GM18517 (cell line): ENCODE data around the gene RASSF5.
A peak's percentile ranks its signal among the peaks of the same experiment; 100 is the strongest.

ENCODE experiments used
- ATAC-seq: cut with Tn5 transposase; IDR thresholded peaks from one replicate; pipeline ENCODE4 v1.9.1; 2021; ENCODE audit warnings: mild to moderate bottlenecking, moderate library complexity; ENCODE audit not compliant: unreplicated experiment

Gene RASSF5, protein sequence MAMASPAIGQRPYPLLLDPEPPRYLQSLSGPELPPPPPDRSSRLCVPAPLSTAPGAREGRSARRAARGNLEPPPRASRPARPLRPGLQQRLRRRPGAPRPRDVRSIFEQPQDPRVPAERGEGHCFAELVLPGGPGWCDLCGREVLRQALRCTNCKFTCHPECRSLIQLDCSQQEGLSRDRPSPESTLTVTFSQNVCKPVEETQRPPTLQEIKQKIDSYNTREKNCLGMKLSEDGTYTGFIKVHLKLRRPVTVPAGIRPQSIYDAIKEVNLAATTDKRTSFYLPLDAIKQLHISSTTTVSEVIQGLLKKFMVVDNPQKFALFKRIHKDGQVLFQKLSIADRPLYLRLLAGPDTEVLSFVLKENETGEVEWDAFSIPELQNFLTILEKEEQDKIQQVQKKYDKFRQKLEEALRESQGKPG

DNA sequence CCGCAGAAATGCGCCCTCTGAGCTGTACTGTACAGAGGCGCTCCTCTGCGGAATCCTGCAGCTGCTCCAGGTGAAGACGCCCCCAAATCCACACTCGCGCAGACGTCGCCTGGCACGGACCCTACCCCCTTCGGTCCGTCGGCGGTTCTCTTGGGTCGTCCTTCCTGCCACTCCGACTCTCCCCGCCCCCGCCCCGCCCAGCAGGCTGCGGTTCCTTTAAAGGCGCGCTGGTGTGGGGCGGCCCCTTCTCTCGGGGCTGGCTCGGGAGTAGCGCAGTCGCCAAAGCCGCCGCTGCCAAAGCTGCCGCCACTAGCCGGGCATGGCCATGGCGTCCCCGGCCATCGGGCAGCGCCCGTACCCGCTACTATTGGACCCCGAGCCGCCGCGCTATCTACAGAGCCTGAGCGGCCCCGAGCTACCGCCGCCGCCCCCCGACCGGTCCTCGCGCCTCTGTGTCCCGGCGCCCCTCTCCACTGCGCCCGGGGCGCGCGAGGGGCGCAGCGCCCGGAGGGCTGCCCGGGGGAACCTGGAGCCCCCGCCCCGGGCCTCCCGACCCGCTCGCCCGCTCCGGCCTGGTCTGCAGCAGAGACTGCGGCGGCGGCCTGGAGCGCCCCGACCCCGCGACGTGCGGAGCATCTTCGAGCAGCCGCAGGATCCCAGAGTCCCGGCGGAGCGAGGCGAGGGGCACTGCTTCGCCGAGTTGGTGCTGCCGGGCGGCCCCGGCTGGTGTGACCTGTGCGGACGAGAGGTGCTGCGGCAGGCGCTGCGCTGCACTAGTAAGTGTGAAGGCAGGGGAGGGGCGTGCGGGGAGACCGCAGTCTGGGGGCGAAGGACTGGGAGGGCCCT, at the start of gene RASSF5:
Gene RASSF5 (plus strand): TSS at position 248 of the 846 bp plus-strand sequence. CDS start 72 bp downstream, at position 320.
- ATAC-seq, result peak; percentile 51

DNA sequence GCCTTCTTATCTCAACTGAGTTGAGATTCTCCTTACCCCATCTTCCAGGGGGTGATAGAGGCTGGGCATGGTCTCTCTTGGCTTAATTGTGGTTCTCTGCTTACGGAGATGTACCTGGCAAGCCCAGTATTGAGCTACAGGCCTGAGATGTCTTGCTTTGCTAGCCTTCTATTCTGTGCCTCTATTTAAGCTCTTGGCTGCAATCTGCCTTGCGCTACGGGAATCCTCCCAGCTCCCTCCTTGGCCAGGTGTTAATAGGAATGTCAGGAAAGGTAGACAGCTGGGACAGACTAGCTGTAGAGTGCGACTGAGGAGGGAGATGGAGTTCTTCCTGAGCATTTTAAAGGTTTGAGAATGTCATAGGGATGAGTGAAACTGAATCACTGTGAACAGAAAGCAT, 47.6 kb upstream of the RASSF5 start:
- ATAC-seq, result no peak

DNA sequence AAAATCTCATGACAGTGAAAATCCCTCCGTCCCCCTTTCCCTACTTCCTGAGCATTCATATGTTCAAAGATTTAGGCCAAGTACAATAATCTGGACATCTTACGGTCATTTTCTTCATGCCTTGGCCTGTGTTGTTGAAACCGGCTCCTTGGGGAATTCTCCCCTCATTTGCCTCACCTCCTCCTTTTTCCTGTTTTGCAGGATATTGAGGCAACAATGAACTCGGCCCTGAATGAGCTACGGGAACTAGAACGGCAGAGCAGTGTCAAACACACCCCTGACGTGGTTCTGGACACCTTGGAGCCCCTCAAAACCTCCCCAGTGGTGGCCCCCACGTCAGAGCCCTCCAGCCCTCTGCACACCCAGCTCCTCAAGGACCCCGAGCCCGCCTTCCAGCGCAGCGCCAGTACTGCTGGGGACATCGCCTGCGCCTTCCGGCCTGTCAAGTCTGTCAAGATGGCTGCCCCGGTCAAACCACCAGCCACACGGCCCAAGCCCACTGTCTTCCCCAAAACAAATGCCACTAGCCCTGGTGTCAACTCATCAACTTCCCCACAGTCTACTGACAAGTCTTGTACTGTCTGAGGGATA, 46.4 kb upstream of the RASSF5 start:
- no peak for ATAC-seq

DNA sequence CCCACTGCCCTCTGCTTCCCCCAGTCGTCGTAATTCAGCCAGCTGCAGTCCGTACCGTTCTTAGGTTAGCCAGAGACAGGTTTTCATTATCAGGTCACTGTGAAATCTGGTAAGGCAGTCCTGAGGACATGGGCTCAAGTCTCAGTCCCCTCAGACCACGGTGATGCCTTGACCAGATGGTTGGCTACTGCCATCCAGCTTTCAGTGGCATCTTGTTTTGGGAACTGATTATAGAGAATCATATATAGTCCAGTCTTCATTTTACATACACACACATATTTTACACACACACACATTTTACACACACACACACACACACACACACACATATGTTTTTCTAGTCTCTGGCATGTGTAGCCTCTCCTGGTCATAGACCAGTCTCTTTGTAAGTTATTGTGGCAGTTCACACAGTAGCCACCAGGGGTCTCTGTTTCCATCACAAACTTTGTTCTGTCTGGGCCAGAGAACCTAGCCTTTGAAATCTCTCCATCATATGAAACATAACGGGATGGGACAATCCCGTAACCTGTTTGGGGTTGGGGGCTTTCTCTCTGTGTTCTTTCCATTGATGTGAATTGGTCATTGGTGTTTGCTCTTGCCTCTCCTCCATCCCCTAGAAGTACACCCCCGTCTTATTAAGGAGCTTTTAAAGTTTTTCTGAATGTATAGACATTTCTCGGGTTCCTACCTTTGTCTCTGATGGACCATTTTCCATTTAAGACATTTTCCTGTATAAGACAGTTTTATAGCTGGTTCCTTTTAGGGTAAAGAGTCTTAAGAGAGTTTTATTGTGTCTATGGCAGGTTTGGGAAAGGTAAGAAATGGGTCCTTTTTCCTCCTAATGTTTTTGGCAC, 45.5 kb upstream of the RASSF5 start:
- no peak for ATAC-seq

DNA sequence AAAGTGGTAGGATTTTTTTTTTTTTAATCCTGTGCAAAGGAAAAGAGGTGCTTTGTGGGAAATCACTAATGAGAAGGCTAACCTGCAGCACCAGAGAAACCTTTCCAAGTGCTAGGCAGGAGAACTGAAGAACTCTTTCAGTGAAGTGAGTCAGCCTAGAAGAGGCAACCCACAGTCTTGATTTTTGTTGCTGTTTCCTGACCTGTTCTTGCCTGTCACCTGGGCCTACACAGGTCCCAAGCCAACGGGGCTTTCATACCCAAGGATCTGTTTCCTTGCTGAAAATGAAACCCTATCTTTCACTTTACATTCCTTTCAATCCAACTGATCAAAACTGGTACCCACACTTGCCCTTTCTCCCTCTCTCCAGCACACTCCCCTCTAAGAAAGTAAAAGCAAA, 44.2 kb upstream of the RASSF5 start:
- ATAC-seq, result no peak

DNA sequence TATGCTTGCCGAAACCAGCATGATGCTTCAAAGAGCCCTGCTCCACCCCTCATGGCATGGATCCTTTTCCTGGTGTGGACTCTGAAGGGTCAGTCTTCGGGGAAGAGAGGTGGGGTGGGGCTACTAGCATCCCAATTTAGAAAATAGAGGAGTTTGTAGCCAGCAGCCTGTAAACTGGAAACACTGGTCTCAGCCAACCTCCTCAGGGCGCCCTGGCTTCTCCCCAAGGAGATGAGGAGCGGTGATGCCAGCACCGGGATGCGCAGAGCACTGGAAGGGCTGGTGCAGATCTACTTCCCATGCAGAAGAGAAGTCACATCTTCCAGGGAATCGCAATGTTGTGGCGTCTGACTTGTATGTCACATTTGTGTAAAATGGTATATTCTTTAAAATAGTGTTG, 43.4 kb upstream of the RASSF5 start:
- ATAC-seq, result no peak

DNA sequence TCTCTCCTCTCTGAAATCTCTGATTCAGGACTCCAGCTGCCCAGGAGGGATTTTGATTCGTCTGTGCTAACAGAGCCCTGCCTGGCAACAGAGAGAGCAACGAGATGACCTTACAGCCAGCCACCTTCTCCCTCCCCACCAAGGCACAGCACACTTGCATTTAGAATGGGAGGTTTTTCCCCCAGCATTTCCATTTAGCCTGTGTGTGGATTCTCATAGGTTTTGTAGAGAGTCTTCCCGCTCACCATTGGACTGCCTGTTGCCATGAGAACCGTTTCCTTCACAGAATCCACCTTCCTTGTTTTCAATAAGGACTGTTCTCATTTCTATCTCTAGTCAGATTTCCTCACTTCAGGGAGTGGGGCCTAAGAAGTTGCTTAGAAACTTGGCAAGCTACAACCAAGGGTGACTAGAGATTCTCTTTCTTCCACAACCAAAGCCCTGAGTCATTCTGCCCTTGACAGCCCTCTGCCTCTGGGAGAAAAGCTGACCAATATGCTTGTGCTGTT, 42.8 kb upstream of the RASSF5 start:
- no peak for ATAC-seq

DNA sequence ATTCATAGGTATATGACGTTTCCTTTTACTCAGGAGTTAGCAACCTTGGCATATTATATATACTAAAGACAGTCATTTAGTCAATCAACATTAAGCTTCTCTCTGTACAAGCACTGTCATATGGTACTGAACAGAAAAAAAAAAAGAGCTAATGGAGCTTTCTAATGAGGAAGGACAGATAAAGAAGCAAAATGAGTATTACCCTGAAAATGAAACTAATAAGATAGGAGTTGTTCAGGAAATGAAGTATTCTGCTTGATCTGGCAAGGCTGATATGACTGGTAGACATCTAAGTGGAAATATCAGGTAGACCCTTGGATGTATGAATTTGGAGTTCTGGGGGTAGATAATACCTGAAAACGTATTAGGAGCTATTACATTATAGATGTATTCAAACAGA, 41.4 kb upstream of the RASSF5 start:
- no peak for ATAC-seq

DNA sequence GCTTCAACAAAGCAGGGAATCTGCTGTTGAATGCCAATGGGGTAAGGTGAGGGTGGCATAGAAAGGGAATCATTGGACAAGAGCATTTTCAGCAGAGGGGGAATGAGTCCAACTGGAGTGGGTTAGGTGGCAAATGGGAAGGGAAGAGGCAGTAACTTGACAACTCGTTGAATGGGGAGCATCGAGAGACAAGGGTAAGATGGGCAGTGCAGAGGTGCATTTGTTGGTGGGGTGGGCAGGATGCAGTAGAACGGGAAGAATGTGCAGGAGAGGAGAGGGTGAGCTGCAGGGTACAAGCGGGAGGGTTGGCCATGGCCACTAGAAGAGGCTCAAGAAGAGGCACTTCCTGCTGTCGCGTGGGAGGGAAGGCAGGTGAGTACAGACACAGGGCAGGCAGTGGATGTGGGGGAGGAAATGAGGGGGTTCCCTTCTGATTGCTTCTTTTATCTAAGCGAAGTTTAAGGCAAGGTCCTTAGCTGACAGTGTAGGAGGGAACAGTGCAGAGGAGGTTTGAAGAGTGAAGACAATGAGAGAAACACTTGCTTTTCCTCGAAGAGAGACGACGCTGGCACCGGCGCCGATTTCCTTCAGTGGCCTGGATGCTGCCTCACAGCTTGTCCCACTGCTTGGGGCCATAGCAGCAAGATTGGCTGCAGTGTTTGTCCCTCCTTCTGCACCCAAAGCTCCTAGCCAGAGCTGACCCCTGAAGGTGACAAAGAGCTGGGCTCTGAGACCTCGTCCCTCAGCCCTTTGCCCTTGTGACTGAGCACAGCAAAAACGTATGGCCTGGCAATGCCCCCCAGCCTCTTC, 40.3 kb upstream of the RASSF5 start:
- no peak for ATAC-seq

DNA sequence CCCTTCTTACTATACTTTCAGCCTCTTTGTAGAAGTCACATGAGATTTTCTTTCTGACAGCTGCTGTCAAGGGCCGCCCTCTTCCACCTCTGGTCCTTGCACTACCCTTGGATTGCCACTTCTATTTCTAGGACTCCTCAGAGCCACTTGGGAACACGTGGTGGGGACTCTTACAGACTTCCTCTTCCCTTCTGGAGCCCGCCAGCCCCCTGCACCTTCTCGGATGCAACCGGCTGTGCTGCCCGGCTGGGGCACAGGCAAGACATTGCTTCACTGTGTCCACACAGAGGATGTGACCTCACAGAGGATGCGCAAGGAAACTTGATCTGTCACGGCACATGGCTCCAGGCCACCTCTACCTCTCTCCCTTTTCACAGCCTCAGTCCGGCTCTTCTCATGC, 39.4 kb upstream of the RASSF5 start:
- ATAC-seq, result no peak

DNA sequence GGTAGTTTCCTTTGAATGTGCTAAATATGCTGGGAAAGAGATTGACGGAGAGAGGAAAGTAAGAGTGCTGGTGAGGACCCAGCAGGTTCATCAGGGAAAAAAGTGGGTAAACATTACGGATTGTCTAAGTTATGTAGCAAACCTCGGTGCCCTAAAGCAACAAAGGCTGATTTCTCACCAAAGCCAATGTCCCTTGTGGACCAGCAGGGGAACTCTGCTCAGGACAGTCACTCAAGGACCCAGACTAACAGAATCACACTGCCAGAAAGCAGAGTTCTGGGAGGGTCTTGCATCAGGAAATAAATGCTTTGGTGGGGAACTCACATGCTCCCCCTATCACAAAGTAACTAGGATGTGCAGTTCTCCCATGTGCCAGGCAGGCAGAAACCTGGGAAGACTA, 38.8 kb upstream of the RASSF5 start:
- ATAC-seq, result no peak

DNA sequence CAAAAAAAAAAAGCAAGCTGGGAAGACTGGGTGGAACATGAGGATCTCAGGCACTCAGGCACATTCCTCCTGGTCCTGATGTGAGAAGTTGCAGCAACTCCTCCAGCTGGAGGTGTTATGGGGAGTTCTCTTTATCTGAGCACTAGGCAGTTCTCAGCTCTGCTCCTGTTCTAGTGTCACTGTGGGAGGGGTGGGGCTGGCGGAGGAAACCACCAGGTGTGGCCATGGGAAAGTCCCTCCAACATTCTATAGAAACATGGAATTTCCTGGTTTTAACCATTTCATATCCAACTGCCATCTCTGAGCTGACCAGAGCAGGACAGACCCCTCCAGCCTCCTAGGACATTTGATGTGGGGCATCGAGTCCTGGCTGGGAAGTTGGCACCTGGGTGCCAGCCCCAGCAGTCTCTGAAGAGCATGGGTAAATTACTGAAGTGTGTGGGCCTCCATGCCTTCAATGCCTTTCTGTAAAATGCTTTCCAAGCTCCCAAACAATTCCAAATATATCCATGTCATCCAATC, 37.9 kb upstream of the RASSF5 start:
- no peak for ATAC-seq

DNA sequence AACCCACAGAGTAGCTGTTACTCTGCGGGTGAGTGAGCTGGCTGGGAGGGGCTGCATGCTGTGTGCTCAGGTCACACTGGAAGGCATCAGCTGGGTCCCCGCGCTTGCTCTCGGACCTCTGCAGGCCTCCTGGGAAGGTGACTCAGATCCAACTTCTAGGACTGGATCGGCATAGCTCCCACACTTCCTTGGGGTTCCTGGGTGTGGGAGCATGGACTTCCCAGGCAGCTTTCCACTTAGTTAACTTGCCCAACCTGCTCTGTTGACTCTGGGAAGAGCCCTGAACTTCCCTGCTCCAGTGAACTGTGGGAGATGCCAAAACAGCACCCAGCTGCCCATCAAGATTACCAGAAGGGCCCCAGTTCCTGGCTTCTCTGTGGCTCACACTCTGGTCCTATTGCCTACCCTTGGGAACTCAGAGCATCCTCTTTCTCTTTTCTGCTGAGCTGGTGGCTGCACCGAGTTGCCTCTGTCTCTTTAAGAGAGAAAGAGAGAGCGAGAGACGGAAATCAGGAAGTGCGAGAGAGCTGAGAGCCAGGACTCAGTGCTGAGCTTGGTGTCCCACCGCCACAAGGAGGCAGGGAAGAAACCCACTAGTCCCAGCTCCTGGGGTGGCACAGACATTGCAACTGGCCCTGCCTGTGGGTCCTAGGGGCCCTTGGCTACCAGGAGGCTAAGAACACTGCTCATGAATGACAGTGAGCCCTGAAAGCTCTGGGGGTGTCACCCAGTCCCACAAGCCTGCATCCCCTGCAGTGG, 37.2 kb upstream of the RASSF5 start, which contains the start of gene IKBKE:
Gene IKBKE (plus strand): TSS at position 544 of the 759 bp plus-strand sequence. CDS start 2,752 bp downstream, outside the sequence.
- peak; percentile 60 for ATAC-seq

DNA sequence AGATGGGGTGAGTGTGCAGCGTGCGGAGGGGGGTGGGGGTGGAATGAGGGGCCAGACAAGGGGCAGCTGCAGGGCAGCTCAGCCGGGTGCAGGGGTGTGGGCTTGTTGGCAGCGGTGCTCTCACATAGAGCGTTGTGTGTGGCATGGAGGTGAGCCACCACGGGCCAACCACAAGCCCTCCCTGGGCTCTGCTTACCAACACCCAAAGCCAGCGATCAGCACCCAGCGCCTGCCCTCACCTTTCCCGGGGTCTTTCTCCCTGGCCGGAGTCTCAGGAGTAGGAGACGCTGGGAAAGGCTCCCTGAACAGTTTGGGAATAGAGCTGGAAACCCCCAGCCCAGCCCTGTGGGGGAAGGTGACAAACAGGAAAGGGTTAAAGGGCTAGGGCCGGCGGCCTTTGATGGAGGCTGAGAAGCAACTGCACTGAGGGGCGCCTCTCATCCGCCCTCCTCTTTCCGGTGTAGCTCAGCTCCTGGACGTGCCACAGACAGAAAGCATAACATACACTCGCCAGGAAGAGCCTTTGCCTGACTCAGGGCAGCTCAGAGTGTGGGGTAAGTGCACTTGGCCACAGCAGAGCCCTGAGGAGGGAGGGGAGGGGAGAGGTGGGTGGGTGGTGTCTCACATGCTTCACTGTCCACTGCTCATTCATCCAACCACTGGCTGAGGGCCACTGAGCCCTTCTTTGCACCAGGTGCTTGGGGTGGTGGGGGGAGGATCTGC, 36.5 kb upstream of the RASSF5 start:
- ATAC-seq, result peak; percentile 12

DNA sequence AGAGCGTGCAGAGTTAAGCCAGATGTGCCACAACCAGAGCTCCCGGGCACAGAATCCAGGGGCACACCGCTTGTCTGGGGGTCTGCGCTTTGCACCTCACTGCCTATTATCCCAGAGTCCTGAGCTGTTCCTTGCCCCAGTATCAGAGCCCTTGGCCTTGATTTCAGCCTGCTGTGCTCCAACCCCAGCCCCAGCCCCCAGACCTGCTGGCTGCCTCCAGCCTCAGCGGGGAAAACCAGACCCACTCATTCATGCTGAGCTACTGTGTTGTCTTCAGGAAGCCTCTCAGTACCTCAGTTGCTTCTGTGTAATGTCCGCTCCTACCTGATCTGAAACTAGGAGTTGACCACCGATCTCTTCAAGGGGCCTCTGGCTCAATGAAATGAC, 35.9 kb upstream of the RASSF5 start:
- ATAC-seq, result no peak

DNA sequence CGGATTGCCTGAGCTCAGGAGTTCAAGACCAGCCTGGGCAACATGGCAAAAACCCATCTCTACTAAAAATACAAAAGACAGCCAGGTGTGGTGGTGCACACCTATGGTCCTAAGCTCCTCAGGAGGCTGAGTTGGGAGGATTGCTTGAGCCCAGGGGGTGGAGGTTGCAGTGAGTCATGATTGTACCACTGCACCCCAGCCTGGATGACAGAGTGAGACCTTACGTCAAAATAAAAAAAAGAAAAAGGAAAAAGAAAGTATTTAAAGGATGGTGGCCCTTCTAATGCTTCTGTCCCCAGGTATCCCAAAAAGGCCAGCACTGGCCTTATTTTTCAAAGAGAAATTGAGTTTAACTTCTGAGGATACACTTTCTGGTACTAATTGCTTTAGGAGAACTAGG, 35.3 kb upstream of the RASSF5 start:
- no peak for ATAC-seq

DNA sequence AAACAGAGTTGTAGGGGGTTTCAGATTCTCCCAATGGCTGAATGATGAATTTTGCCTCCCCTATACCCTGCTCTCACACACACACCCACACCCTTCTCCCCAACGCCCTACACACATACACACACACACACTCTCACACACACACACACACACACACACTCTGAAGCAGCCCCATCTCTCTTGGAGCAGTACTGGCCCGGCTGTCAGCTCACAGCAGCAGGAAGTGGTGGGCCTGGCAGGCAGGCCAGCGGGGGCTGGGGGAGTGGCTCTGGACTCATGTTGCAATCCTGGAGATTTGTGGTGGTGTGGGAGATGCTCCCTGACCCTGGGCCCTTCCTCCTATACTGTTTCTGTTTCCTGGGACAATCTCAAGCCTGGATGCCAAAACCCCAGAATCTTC, 34.9 kb upstream of the RASSF5 start:
- ATAC-seq, result no peak

DNA sequence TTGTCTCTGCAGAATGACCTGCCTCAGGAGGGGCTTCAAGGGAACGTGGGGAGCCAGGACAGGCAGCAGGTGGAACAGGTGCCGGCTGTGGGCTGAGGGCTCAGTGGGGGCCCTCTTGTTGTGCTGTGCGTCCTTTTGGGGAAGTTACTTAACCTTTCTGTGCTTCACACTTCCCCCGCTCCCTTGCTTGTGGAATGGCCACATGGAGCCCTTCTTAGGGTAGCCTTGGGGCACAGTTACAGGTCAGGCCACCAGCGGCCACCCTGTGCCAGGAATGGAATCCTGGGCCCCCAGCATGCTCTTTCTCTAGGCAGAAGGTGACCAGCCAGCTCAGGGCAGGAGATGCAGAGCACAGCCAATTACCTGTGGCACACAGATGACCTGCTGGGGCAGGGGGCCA, 34.4 kb upstream of the RASSF5 start:
- no peak for ATAC-seq
